ENCODE results near the gene MLLT6. TPM values are rescaled to one million over a fixed set of nuclear protein-coding genes. Genes with fewer than 3 reads are reported as not detected.
A peak's percentile ranks its signal among the peaks of the same experiment; 100 is the strongest.

MLLT6 gene
- total and polyA plus RNA-seq, 2 of the 4 experiments (the other 2 are of a cell fraction): 7.2 to 21.2 TPM

DNA sequence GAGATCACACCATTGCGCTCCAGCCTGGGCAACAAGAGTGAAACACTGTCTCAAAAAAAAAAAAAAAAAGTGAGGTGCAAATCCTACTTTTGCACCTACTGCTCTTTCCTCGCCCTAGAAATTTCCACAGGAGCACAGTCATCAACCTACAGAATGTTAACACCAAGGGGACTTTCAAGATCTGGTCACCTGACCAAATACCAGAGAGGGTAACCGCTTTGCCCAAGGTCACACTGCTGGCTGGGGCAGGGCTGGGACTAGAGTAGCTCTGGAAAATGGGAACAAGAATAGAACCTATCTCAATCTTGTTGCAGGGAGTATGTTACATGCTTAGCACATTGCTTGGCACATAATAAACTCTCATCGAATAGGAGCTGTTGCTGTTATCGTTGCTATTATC, 6.3 kb upstream of the MLLT6 start:
- H2BK20ac ChIP-seq (ENCODE audit: low read depth, low read length): no peak overlapping the region
- no peak overlapping the region for H3K4ac ChIP-seq (ENCODE audit: low read depth, low read length)
- no peaks in the 10 kb centered on the region for H3K9me3 ChIP-seq (ENCODE audit: control insufficient read depth, insufficient read depth, low read length)
- no peak overlapping the region for H2BK120ac ChIP-seq (ENCODE audit: low read depth, low read length)
- no peak overlapping the region for H3K23ac ChIP-seq (ENCODE audit: low read depth, low read length)
- no peak overlapping the region for H3K18ac ChIP-seq (ENCODE audit: low read depth, low read length)
- no peak overlapping the region for H4K8ac ChIP-seq (ENCODE audit: low read depth in 2 of 2, low read length in 2 of 2)
- no peak overlapping the region for H3K4me3 ChIP-seq (ENCODE audit: insufficient read depth, low read depth, low read length)
- peaks cover 10% of the 10 kb centered on the region for H3K9me1 ChIP-seq (ENCODE audit: insufficient read depth, low read length)
- ATAC-seq (ENCODE audit: low read depth) (no peak), DNase-seq (no peak)
- no peak overlapping the region for H3K27ac ChIP-seq (ENCODE audit: insufficient read depth, low read length)
- H2BK15ac ChIP-seq (ENCODE audit: low read depth, low read length): no peak overlapping the region
- H3K4me1 ChIP-seq (ENCODE audit: control insufficient read depth, insufficient read depth, low read length): peaks cover 14% of the 10 kb centered on the region
- no peak overlapping the region for H3K14ac ChIP-seq (replicated peaks; ENCODE audit: low read depth, low read length)
- H2AK9ac ChIP-seq (replicated peaks; ENCODE audit: low read depth, low read length, poor library complexity): no peak overlapping the region
- H3K79me1 ChIP-seq (ENCODE audit: low read depth in 1 of 2, low read length in 2 of 2): peaks cover 0 to 19% of the 10 kb centered on the region in 2 experiments; a peak in 2 of 4 replicates
- 79% methylated on average over 2 of the region's 5 CpGs; no CpG with 5 or more reads in 1 of the 2 experiments for WGBS, 2 experiments (ENCODE audit: extremely low coverage in 2 of 2, insufficient read length in 1 of 2)
- intact Hi-C loops (cut with micrococcal nuclease) (no loop called here), in situ Hi-C loops (cut with MboI; ENCODE audit: low sequenced_read_pairs) (no loop called here), dilution Hi-C loops (cut with HindIII; ENCODE audit: low sequenced_read_pairs, unreplicated experiment) (no loop called here)
- no peak overlapping the region for H3K4me2 ChIP-seq (ENCODE audit: low read depth, low read length)
- no peak overlapping the region for H3K9ac ChIP-seq (ENCODE audit: low read depth, low read length)
- POLR2A ChIA-PET (ENCODE audit: unreplicated experiment): no interaction called here
- no peak overlapping the region for H3K56ac ChIP-seq (ENCODE audit: extremely low read depth, insufficient read depth, low read length)
- H4K20me1 ChIP-seq (ENCODE audit: insufficient read depth, low read length): no peaks in the 10 kb centered on the region
- no peak overlapping the region for H2BK5ac ChIP-seq (ENCODE audit: low read depth, low read length, poor library complexity, severe bottlenecking)
- CTCF ChIA-PET: no interaction called here
- TF ChIP-seq MAFK (IDR thresholded peaks at IDR 0.05; ENCODE audit: low read depth, low read length) (no peak), SMC3 (IDR thresholded peaks at IDR 0.05; ENCODE audit: low read depth, low read length) (no peak), RCOR1 (IDR thresholded peaks at IDR 0.05; ENCODE audit: insufficient replicate concordance, low read length) (no peak), MXI1 (IDR thresholded peaks at IDR 0.05; ENCODE audit: borderline replicate concordance, low read depth, low read length) (no peak), CEBPB (IDR thresholded peaks at IDR 0.05; ENCODE audit: low read depth, low read length) (no peak), POLR2A (IDR thresholded peaks at IDR 0.05; ENCODE audit: low read depth, low read length) (no peak), RFX5 (IDR thresholded peaks at IDR 0.05; ENCODE audit: low read depth, low read length) (no peak), FOS (IDR thresholded peaks at IDR 0.05; ENCODE audit: low read depth, low read length) (no peak), RAD21 (IDR thresholded peaks at IDR 0.05; ENCODE audit: low read length) (no peak)
- TF ChIP-seq, protein P1, sequence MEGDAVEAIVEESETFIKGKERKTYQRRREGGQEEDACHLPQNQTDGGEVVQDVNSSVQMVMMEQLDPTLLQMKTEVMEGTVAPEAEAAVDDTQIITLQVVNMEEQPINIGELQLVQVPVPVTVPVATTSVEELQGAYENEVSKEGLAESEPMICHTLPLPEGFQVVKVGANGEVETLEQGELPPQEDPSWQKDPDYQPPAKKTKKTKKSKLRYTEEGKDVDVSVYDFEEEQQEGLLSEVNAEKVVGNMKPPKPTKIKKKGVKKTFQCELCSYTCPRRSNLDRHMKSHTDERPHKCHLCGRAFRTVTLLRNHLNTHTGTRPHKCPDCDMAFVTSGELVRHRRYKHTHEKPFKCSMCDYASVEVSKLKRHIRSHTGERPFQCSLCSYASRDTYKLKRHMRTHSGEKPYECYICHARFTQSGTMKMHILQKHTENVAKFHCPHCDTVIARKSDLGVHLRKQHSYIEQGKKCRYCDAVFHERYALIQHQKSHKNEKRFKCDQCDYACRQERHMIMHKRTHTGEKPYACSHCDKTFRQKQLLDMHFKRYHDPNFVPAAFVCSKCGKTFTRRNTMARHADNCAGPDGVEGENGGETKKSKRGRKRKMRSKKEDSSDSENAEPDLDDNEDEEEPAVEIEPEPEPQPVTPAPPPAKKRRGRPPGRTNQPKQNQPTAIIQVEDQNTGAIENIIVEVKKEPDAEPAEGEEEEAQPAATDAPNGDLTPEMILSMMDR (conservative IDR thresholded peaks at IDR 0.05; ENCODE audit: low read depth, low read length): no peak
- TF ChIP-seq, protein P2, sequence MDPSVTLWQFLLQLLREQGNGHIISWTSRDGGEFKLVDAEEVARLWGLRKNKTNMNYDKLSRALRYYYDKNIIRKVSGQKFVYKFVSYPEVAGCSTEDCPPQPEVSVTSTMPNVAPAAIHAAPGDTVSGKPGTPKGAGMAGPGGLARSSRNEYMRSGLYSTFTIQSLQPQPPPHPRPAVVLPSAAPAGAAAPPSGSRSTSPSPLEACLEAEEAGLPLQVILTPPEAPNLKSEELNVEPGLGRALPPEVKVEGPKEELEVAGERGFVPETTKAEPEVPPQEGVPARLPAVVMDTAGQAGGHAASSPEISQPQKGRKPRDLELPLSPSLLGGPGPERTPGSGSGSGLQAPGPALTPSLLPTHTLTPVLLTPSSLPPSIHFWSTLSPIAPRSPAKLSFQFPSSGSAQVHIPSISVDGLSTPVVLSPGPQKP (IDR thresholded peaks at IDR 0.05; ENCODE audit: borderline replicate concordance, low read depth, low read length): no peak
- no peak overlapping the region for H4K91ac ChIP-seq (ENCODE audit: insufficient read depth, low read depth, low read length)
- no peaks in the 10 kb centered on the region; the same call in 1 of the 2 replicates for H3K27me3 ChIP-seq (ENCODE audit: control insufficient read depth, insufficient read depth, low read length)
- no peak overlapping the region for H2AFZ ChIP-seq (replicated peaks; ENCODE audit: low read length, poor library complexity)
- BruUV-seq (replicated peaks): no TSS peak
- peak overlapping the region; percentile 1; the same call in 1 of the 2 replicates for H2AK5ac ChIP-seq (ENCODE audit: low read depth, low read length)
- no peaks in the 10 kb centered on the region for H3K36me3 ChIP-seq (ENCODE audit: control insufficient read depth, insufficient read depth, low read length)
- no peak overlapping the region for H4K5ac ChIP-seq (ENCODE audit: low read depth, low read length)
